ENCODE results near the gene DTNB.

DTNB gene

GRCh38 chr2:25673300-25674076 is at the start of gene DTNB:
Gene DTNB, minus strand, starts transcription at chr2:25673577. Its CDS starts 20,917 bp downstream, at chr2:25652660.
- Histone ChIP-seq H3K4me3 (ENCODE audit: insufficient read depth, low read length, poor library complexity, severe bottlenecking) (peak within 1 kb of the TSS; percentile 91), H2AFZ (ENCODE audit: low read depth, low read length, severe bottlenecking) (peak within 1 kb of the TSS; percentile 82), H3K4me2 (ENCODE audit: low read depth, low read length, poor library complexity, severe bottlenecking) (peak within 1 kb of the TSS; percentile 62), H3F3A (ENCODE audit: insufficient read depth) (peaks cover 4% of the 10 kb centered on the region; the same call in 1 of the 2 replicates), H3K27me3 (ENCODE audit: low read length) (no peaks in the 10 kb centered on the region), H3K9me3 (ENCODE audit: insufficient read depth, low read length) (no peaks in the 10 kb centered on the region), H3K79me2 (ENCODE audit: insufficient read depth, low read length) (peaks cover 20% of the 10 kb centered on the region; the same call in 1 of the 2 replicates), H4K20me1 (ENCODE audit: low read depth, low read length) (peaks cover 11% of the 10 kb centered on the region; the same call in 1 of the 2 replicates), H3K36me3 (ENCODE audit: low read length) (no peaks in the 10 kb centered on the region), H3K9me2 (replicated peaks; ENCODE audit: insufficient read depth, low read length) (no peaks in the 10 kb centered on the region), H3K9ac (ENCODE audit: low read length) (peak within 1 kb of the TSS; percentile 93), H3K27ac (ENCODE audit: low read depth, low read length) (peak within 1 kb of the TSS; percentile 60)
- TF ChIP-seq CTCF (IDR thresholded peaks at IDR 0.05; ENCODE audit: insufficient read depth, low read length, poor library complexity, severe bottlenecking) (no peak), EZH2phosphoT487 (conservative IDR thresholded peaks at IDR 0.05; ENCODE audit: low read length) (no peak)

- Histone ChIP-seq H3K9me2 (replicated peaks; ENCODE audit: insufficient read depth, low read length) (no peaks in the 10 kb centered on the region), H4K20me1 (ENCODE audit: low read depth, low read length) (no peaks in the 10 kb centered on the region), H2AFZ (ENCODE audit: low read depth, low read length, severe bottlenecking) (no peak overlapping the region), H3K79me2 (ENCODE audit: insufficient read depth, low read length) (no peaks in the 10 kb centered on the region), H3K27ac (ENCODE audit: low read depth, low read length) (no peak overlapping the region), H3F3A (ENCODE audit: insufficient read depth) (no peaks in the 10 kb centered on the region), H3K9ac (ENCODE audit: low read length) (no peak overlapping the region), H3K4me2 (ENCODE audit: low read depth, low read length, poor library complexity, severe bottlenecking) (no peak overlapping the region), H3K4me3 (ENCODE audit: insufficient read depth, low read length, poor library complexity, severe bottlenecking) (no peak overlapping the region), H3K36me3 (ENCODE audit: low read length) (no peaks in the 10 kb centered on the region), H3K9me3 (ENCODE audit: insufficient read depth, low read length) (no peaks in the 10 kb centered on the region), H3K27me3 (ENCODE audit: low read length) (no peaks in the 10 kb centered on the region)
- TF ChIP-seq CTCF (IDR thresholded peaks at IDR 0.05; ENCODE audit: insufficient read depth, low read length, poor library complexity, severe bottlenecking) (no peak), EZH2phosphoT487 (conservative IDR thresholded peaks at IDR 0.05; ENCODE audit: low read length) (no peak)
These were observed 48.8 kb upstream of the DTNB start for GRCh38 chr2:25722224-25722623.

GRCh38 chr2:25720575-25720974 is 47.2 kb upstream of the DTNB start:
- H3K4me2 ChIP-seq (ENCODE audit: low read depth, low read length, poor library complexity, severe bottlenecking), result no peak overlapping the region
- H2AFZ ChIP-seq (ENCODE audit: low read depth, low read length, severe bottlenecking), result no peak overlapping the region
- no peak overlapping the region for H3K27ac ChIP-seq (ENCODE audit: low read depth, low read length)
- no peak overlapping the region for H3K4me3 ChIP-seq (ENCODE audit: insufficient read depth, low read length, poor library complexity, severe bottlenecking)
- H3K9me2 ChIP-seq (replicated peaks; ENCODE audit: insufficient read depth, low read length), result no peaks in the 10 kb centered on the region
- no peaks in the 10 kb centered on the region for H3F3A ChIP-seq (ENCODE audit: insufficient read depth)
- no peaks in the 10 kb centered on the region for H3K79me2 ChIP-seq (ENCODE audit: insufficient read depth, low read length)
- no peaks in the 10 kb centered on the region for H3K27me3 ChIP-seq (ENCODE audit: low read length)
- no peak for TF ChIP-seq CTCF (IDR thresholded peaks at IDR 0.05; ENCODE audit: insufficient read depth, low read length, poor library complexity, severe bottlenecking)
- no peak for TF ChIP-seq EZH2phosphoT487 (conservative IDR thresholded peaks at IDR 0.05; ENCODE audit: low read length)
- no peaks in the 10 kb centered on the region for H4K20me1 ChIP-seq (ENCODE audit: low read depth, low read length)
- no peak overlapping the region for H3K9ac ChIP-seq (ENCODE audit: low read length)
- no peaks in the 10 kb centered on the region for H3K9me3 ChIP-seq (ENCODE audit: insufficient read depth, low read length)
- no peaks in the 10 kb centered on the region for H3K36me3 ChIP-seq (ENCODE audit: low read length)
